Gastroesophageal sphincter (tissue), 4 donors: Measurements from ENCODE around the gene CARD19. TPM values are rescaled to one million over a fixed set of nuclear protein-coding genes. Genes with fewer than 3 reads are reported as not detected.
A peak's percentile ranks its signal among the peaks of the same experiment; 100 is the strongest.

Source experiments
- ATAC-seq: fragments of 150-250 bp; one replicate; pipeline ENCODE4 v1.9.1; 2016; ENCODE audit warnings: mild to moderate bottlenecking, moderate library complexity
- H3K27ac ChIP-seq, 4 donors: fragments of 200-600 bp; sonication (generic) in 3 of 4; 1 replicate in 3 of 4; 2 replicates in 1 of 4; pipeline ENCODE4 v1.5.1; 2016 to 2019
- H3K27me3 ChIP-seq: fragments of 200-600 bp; sonication (generic); one replicate; pipeline ENCODE4 v1.5.1; 2019
- H3K36me3 ChIP-seq, 2 donors: fragments of 200-600 bp; sonication (generic); one replicate each; pipeline ENCODE4 v1.5.1; 2019; ENCODE audit warnings: control low read depth in 1 of 2
- H3K4me1 ChIP-seq, 3 donors: fragments of 200-600 bp; sonication (generic); 1 replicate in 2 of 3; 2 replicates in 1 of 3; pipeline ENCODE4 v1.5.1; 2016 to 2019; ENCODE audit warnings: control low read depth in 2 of 3
- H3K4me3 ChIP-seq, 2 donors: fragments of 200-600 bp; sonication (generic); one replicate each; pipeline ENCODE4 v1.5.1; 2019; ENCODE audit warnings: mild to moderate bottlenecking in 1 of 2, moderate library complexity in 1 of 2
- H3K9me3 ChIP-seq, 3 donors: fragments of 200-600 bp; sonication (generic); one replicate each; pipeline ENCODE4 v1.5.1; 2017 to 2019; ENCODE audit warnings: control low read depth in 2 of 3
- CTCF ChIP-seq, 4 experiments: fragments of 200-600 bp in 2 of 4; fragments of 450-650 bp in 2 of 4; sonication (generic) in 1 of 4; IDR thresholded peaks; one replicate each; pipeline ENCODE4 v1.5.1; 2017 to 2019; ENCODE audit warnings: antibody characterized with exemption in 4 of 4, mild to moderate bottlenecking in 2 of 4, moderate library complexity in 2 of 4
- EP300 ChIP-seq: sonication (generic); formaldehyde crosslinking; IDR thresholded peaks from one replicate; pipeline ENCODE4 v1.6.1; 2017; ENCODE audit warnings: antibody characterized with exemption, mild to moderate bottlenecking
- POLR2A ChIP-seq, 2 donors: fragments of 450-650 bp; IDR thresholded peaks; one replicate each; pipeline ENCODE4 v1.6.1; 2017; ENCODE audit warnings: antibody characterized with exemption in 2 of 2, mild to moderate bottlenecking in 2 of 2, moderate library complexity in 1 of 2
- POLR2AphosphoS5 ChIP-seq: sonication (generic); formaldehyde crosslinking; IDR thresholded peaks from one replicate; pipeline ENCODE4 v1.6.1; 2017; ENCODE audit warnings: antibody characterized with exemption
- WGBS, 2 donors: methylation state at CpG; one replicate each; pipeline ENCODE4 v1.1.5; 2018; ENCODE audit warnings: low coverage in 1 of 2; 5-methylcytosine and 5-hydroxymethylcytosine counted together
- total RNA-seq, 4 donors: library from RNA; depleted of rRNA; stranded (reverse); fragments of >200 nt; gene quantifications; one replicate each; pipeline ENCODE4 v1.1.0, GENCODE V29; 2016

The CARD19 gene
- total RNA-seq, 4 donors from 2014 or later = 78.5 to 82.2 (median 80.1) TPM

- Histone ChIP-seq H3K4me1 (peaks cover 3 to 87% (median 77%) of the 10 kb centered on the region in 3 donors), H3K27me3 (no peaks in the 10 kb centered on the region), H3K27ac (peak overlapping the region; percentile 45 to 98 (median 94)), H3K36me3 (peaks cover 0 to 17% of the 10 kb centered on the region in 2 donors), H3K9me3 (no peaks in the 10 kb centered on the region), H3K4me3 (no peak overlapping the region)
- WGBS, 2 donors = no CpG with 5 or more reads among the region's 11 CpGs
- ATAC-seq = no peak
- TF ChIP-seq POLR2AphosphoS5 (no peak), CTCF (IDR thresholded peaks at IDR 0.05) (no peak), EP300 (no peak), POLR2A (IDR thresholded peaks at IDR 0.05) (no peak)
These were observed 33.9 kb downstream of the CARD19 start for GRCh38 chr9:93129691-93130500.

GRCh38 chr9:93130861-93131481 lies 35.0 kb downstream of the CARD19 start:
- H3K4me3 ChIP-seq = peak overlapping the region in 1 of 2 donors; percentile 76
- H3K27me3 ChIP-seq = no peaks in the 10 kb centered on the region
- no CpG with 5 or more reads among the region's 15 CpGs for WGBS, 2 donors
- ATAC-seq = peak; percentile 5
- no peaks in the 10 kb centered on the region for H3K9me3 ChIP-seq
- TF ChIP-seq CTCF (IDR thresholded peaks at IDR 0.05) = peak in 2 of 4 experiments; percentile 11 to 16
- TF ChIP-seq EP300 = no peak
- peak overlapping the region; percentile 25 to 98 (median 94) for H3K27ac ChIP-seq
- peaks cover 3 to 91% (median 83%) of the 10 kb centered on the region in 3 donors for H3K4me1 ChIP-seq
- H3K36me3 ChIP-seq = peaks cover 0 to 7% of the 10 kb centered on the region in 2 donors

GRCh38 chr9:93131599-93132286 lies 35.7 kb downstream of the CARD19 start:
- Histone ChIP-seq H3K4me1 (peaks cover 3 to 91% (median 77%) of the 10 kb centered on the region in 3 donors), H3K36me3 (no peaks in the 10 kb centered on the region), H3K4me3 (peak overlapping the region in 1 of 2 donors; percentile 76), H3K27me3 (no peaks in the 10 kb centered on the region), H3K27ac (peak overlapping the region; percentile 25 to 98 (median 94)), H3K9me3 (no peaks in the 10 kb centered on the region)
- TF ChIP-seq POLR2A (IDR thresholded peaks at IDR 0.05) = no peak
- no peak for TF ChIP-seq EP300
- TF ChIP-seq POLR2AphosphoS5 = no peak
- no peak for TF ChIP-seq CTCF (IDR thresholded peaks at IDR 0.05)
- 80 to 91% methylated on average over 1 to 5 of the region's 13 CpGs for WGBS, 2 donors
- ATAC-seq = no peak

- H3K9me3 ChIP-seq = no peaks in the 10 kb centered on the region
- H3K27me3 ChIP-seq = no peaks in the 10 kb centered on the region
- peak; percentile 45 for ATAC-seq
- WGBS, 2 donors = 17 to 25% methylated on average over 2 to 3 of the region's 12 CpGs
- H3K4me3 ChIP-seq = peak overlapping the region; percentile 76 to 78
- TF ChIP-seq POLR2A (IDR thresholded peaks at IDR 0.05) = peak; percentile 29 to 34
- no peak for TF ChIP-seq EP300
- peak; percentile 67 for TF ChIP-seq POLR2AphosphoS5
- H3K36me3 ChIP-seq = no peaks in the 10 kb centered on the region
- H3K27ac ChIP-seq = peak overlapping the region; percentile 89 to 98 (median 98)
- H3K4me1 ChIP-seq = peaks cover 3 to 84% (median 71%) of the 10 kb centered on the region in 3 donors
These were observed 36.4 kb downstream of the CARD19 start for GRCh38 chr9:93132287-93132927.
